ENCODE data around the gene MPL.

Gene MPL

DNA sequence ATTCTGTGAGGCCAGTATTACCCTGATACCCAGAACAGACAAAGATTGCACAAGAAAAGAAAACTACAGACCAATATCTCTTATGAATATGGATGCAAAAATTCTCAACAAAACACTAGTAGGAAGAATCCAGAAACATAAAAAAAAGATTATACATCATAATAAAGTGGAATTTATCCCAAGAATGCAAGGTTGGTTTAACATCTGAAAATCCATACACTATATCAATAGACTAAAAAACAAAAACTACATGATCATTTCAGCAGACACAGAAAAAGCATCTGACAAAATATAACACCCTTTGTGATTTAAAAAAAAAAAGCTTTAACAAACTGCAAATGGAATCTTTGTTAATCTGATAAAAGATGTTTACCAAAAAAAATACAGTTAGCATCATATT lies 12.2 kb upstream of the MPL start:
- DNase-seq (ENCODE audit: low read depth): no peak

DNA sequence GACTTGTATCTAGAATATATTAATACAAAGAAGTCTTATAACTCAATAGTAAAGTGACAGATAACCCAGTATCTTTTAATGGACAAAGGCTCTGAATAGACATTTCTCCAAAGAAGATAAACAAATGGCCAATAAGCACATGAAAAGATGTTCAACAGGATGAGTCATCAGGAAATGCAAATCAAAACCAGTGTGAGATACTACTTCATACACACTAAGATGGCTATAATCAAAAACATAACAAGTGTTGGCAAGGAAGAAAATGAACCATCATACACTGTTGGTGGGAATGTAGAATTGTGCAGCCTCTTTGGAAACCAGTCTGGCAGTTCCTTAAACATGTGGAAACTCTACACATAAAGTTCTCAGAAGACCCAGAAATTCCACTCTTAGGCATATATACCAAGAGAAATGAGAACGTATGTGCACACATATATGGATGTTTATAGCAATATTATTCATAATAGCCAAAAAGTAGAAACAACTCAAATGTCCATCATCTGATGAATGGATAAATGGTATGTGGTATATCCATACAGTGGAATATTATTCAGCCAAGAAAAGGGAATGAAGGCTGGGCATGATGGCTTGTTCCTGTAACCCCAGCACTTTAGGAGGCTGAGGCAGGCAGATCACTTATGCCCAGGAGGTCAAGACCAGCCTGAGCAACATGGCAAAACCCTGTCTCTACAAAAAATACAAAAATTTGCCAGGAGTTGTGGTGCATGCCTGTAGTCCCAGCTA lies 9.9 kb upstream of the MPL start:
- DNase-seq (ENCODE audit: low read depth): no peak

DNA sequence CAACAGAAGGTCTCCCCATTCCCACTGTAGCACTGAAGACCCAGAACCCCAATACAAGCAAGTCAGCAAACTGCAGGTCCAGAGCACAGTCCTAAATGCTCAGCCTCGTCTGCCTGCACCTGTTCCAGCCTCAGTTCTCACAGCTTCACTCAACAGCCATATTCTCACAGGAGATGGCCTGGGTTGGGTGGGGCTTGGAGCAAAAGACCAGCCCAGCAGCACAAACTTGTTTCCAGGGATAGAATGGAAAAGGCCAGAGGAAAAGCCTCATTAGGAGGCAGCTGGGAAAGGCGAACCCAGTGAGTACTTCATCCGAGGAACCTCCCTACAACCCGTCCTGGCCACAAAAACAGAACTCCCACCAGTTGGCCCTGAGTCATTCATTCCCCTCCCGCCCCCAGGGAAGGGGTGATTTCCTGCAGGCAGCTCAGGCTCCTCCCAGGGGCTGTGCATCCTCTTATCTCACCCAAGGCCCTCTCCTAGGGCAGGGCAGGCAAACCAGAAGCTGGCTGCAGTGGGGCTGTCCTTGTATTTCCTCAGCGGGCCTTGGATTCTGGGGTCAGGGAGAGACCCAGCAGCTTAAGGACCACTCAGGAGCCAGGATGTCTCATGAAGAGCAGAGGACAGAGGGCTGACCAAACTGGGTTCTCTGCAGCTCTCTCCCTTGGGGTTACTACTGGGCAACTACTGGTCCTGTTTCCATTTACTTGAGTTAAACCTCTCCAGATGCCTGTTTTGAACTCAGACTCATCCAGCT lies 7.4 kb upstream of the MPL start:
- DNase-seq (ENCODE audit: low read depth): no peak

DNA sequence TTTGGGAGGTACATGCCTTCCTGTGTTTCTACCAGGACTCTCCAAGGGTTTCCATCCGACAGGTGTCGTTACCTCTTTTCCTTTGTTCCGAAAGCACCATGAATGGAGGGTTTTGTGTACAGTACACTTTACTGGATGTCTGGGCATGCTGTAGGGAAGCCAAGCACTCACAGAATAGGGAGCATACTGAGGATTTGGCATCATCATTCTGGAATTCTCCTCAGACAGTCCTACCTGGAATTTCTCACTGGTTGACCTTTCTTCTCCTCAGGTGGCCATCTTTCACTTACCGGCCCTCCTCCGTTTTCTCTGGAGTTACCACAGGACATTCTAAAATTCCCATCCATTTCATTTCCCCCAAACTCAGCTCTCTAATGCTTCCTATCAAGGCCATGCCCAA lies 5.9 kb upstream of the MPL start:
- DNase-seq (ENCODE audit: low read depth): no peak

DNA sequence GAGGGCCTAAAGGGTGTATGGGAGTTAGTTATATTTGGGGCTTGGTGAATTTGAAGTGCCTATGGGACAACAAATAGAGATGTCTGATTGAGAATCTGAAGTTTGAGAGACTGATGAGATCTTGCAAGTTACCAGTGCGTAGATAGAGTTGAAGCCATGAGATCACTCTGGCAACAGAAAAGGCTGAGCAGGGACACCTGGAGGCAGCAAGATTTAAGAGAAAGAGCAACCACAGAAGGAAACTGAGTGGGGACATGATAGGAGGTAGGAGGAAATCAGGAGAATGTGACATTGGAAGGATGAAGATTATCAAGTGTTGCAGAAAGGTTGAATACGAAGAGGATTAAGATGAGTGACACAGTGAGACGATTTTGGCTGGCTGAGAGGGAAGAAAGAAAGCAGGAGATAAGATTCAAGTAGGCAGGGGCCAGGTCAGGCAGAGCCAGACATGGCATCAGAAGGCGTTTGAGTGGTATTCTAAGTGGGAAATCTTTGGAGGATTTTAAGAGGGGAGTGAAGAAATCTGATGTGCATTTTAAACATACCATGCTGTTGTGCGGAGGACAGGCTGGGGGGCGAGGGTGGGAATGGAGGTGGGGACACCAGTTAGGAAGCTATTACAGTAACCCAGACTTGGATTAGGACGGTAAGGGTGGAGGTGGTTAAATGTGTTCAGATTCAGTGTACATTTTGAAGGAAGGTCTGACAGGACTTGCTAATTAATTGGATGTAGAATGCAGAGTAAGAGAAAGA lies 3.0 kb upstream of the MPL start:
- no peak for DNase-seq (ENCODE audit: low read depth)

DNA sequence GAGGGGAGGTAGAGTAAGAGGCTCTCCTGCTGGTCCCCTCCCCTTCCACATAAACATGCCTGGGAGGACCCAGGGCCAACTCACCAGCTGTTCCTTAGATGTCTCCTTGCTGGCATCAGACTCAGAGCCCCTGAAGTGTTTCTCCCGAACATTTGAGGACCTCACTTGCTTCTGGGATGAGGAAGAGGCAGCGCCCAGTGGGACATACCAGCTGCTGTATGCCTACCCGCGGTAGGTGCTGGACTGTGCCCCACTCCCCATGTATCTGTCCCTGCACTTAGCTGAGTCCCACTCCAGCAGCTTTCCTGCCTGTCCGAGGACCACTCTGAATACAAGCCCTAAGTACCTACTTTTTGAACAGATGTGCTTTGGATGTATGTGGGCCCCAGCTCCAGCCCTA lies 383 bp downstream of the MPL start:
- no peak for DNase-seq (ENCODE audit: low read depth)

DNA sequence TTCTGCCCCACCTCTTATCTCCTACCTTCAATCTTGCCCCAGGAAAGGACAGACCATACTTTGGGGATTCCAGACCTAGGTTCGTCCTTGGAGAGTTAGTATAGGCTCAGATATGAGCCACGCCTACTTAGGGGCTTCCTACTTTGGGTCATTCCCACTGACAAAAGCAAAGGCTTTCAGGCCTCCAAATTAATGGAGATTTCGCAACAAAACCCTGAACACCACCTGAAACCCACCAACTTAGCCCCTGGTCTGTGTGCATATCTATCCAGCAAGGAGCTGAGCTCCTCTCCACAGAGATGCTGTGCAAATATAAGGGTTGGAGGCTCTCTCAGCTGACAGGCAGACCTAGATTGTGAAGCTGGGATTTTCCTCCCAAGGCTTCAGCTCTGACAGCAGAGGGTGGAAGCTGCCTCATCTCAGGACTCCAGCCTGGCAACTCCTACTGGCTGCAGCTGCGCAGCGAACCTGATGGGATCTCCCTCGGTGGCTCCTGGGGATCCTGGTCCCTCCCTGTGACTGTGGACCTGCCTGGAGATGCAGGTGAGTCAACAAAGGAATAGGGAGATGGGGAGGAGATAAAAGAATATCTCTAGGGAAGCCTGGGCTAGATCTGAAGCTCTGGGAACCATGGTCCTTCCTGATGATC lies 2.1 kb downstream of the MPL start:
- DNase-seq (ENCODE audit: low read depth): no peak

DNA sequence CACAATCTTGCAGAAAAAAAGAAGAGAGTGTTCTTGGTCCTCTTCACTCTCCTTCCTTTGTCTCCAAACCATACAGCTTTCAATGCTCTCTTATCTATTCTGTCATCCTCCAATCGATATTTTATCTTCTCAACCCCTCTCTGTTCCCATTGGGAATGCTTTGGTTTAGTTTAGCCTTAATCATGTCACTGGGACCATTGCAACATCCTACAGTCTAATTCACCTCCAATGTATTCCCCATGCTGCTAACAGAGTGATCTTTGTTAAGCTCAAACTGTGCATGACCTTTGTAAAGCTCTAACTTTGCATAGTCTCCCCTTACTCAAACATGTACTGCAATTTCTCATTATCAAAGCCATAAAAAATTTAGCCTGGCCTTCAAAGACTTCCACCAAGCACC lies 2.9 kb downstream of the MPL start:
- no peak for DNase-seq (ENCODE audit: low read depth)

DNA sequence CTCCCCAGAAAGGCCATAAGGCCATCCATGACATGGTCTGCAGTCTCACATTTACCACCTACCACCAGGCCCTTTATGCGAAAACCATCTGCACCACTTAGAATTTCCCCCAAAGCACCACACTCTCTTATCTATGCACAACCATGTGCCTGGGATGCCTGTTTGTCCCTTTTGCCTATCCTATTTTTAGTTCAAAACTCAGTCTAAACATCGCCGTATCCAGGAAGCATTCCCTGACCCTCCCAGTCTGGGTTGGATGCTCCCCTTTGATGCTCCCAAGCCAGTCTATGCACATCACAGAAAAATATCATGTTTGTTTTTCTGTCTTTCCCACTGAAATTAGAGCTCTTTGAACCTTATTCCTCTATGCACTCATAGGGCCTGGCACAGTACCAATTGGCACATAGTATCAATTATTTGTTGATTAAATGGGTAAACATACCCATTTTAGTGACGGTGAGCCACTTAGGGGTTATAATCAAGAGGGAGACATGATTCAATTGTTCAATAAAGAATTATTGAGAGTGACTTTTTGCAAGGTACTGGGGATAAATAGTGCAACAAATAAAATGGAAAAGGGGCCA lies 6.7 kb downstream of the MPL start:
- no peak for DNase-seq (ENCODE audit: low read depth)

DNA sequence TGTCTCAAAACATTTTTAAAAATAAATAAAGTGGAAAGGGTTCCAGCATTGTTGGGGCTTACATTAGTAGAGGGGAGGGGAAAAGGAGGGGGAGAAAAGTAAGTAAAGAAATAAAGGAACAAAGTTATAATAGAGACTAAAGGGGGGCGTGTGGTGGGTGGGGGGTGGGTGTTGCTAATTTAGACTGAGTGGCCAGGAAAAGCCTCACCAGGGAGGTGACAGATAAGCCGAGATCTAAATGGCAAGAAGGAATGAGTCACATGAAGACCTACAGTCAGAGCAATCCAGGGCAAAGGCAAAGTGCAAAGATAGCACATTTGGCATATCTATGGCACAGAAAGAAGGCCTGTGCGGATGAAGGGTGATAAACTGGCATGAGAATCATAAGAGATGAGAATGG lies 7.5 kb downstream of the MPL start:
- DNase-seq (ENCODE audit: low read depth): no peak

DNA sequence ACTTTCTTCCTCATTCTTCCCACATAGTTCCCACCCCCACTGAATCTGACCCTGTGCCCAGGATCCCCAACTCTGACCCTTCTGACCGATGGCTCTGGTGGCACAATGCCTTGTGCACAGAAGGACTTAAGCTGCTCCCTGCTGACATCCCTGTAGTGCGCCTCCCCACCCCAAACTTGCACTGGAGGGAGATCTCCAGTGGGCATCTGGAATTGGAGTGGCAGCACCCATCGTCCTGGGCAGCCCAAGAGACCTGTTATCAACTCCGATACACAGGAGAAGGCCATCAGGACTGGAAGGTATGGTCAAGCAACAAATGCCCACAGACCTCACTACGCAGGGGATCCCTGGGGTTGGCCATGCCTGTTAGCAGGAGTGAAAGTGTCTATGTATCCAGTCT lies 9.0 kb downstream of the MPL start:
- DNase-seq (ENCODE audit: low read depth): no peak

DNA sequence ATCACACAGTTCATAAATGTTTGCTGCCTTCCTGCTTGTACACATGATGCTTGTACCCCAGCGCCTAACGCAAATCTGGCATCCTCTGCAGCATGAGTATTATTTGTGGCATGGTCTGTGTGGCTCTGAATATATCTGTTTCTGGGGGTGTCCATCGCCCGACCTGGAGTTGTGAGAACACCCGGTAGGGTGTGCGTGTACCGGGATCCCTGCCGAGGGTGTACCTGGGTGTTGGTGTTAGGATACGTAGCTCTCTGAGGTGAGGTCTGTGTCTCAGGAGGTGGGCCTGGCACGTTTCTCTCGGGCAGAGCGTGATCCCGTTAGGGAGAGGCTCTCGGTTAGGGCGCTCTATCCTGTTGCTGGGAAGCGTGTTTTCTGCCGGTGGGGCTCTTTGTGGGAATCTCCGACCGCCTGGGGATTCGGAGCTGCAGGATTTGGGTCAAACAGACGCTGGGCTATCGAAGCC lies 10.8 kb downstream of the MPL start:
- no peak for DNase-seq (ENCODE audit: low read depth)

DNA sequence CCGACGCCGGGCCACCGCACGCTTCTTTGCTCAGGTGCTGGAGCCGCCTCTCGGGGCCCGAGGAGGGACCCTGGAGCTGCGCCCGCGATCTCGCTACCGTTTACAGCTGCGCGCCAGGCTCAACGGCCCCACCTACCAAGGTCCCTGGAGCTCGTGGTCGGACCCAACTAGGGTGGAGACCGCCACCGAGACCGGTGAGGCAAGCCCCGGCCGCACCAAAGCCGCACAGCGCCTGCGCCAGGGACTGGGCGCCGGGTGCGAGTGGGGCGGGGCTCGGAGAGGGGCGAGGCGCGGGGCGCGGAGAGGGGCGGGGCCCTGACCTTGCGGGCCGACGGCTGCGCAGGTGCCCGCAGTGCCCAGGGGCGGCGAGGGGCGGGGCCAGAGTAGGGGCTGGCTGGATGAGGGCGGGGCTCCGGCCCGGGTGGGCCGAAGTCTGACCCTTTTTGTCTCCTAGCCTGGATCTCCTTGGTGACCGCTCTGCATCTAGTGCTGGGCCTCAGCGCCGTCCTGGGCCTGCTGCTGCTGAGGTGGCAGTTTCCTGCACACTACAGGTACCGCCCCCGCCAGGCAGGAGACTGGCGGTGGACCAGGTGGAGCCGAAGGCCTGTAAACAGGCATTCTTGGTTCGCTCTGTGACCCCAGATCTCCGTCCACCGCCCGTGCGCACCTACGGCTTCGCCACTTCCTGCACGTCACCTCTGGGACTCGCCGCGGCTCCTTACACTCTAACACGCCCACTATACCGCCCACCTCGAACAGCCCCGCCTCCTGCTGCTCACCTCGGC lies 11.4 kb downstream of the MPL start:
- DNase-seq (ENCODE audit: low read depth): no peak

DNA sequence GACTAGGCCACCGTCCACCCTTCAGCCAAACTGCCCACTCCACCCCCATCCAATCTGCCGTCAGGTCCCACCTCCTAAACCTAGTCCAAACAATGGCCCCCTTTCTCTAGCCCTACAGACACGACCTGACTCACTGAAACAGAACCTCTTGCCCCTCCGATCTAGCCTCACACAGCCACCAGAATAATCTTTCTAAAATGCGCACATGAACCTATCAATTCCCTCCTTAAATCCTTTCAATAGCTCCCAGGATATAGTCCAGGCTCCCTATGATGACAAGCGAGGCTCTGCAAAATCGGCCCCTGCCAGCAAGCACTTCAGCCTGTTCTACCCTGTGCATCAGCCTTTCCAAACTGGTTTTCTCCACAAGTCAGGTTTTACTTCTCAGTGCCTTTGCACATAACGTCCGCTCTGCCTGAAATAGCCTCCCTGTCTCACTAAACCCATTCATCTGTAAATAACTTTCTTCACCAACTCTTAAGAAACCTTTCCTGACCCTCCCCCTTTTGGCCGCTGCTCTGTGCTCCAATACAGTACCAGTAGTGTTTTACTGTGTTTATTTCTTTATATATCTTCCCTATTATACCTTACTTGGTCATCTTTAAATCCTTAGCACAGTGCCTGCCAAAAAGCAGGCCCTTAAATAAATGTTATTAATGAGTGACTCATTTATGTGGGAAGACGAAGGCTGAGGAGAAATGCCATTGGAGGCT lies 12.1 kb downstream of the MPL start:
- no peak for DNase-seq (ENCODE audit: low read depth)

DNA sequence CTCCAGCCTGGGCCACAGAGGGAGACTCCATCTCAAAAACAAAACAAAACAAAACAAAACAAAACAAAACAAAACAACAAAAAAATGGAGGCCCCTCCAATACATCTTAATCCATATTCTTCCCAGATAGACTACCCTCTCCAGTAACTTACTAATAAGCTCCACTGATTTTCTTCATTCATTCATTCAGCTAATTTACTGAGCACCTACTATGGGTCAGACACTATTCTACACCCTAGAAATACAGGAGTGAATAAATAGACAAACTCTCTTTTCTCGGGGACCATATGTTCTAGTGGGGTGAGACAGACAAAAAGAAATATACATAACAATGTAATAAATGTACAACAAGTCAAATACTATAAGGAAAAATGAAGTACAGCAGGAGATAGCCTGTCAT lies 13.4 kb downstream of the MPL start:
- no peak for DNase-seq (ENCODE audit: low read depth)

DNA sequence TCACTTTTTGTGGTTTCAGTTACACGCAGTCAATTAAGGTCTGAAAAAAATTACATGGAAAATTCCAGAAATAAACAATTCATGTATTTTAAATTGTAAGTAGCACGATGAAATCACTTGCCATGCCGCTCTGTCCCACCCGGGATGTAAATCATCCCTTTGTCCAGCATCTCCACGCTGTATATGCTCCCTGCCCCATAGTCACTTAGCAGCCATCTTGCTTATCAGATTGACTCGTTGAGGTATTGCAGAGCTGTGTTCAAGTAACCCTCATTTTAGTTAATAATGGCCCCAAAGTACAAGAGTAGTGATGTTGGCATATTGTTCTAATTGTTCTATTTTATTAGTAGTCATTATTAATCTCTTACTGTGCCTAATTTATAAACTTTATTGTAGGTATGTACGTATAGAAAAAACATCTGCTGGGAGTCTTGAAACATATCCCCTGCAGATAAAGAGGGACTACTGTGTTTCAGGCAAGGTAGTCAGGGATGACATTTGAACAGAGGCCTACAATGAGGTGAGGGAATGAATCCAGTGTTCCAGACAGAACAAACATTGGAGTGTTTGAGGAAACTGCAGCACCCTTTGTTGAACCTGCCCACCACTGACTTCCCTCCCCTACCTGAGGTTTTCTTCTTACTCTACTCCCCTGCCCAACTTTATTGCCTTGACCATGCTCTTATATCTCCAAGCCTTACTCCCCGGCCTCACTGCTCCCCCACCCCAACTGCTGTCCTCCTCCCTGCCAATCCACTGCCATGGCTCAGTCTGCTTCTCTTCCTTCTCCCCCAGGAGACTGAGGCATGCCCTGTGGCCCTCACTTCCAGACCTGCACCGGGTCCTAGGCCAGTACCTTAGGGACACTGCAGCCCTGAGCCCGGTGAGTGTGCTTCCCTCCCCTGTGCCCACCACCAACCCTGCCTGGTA lies 14.1 kb downstream of the MPL start:
- no peak for DNase-seq (ENCODE audit: low read depth)

DNA sequence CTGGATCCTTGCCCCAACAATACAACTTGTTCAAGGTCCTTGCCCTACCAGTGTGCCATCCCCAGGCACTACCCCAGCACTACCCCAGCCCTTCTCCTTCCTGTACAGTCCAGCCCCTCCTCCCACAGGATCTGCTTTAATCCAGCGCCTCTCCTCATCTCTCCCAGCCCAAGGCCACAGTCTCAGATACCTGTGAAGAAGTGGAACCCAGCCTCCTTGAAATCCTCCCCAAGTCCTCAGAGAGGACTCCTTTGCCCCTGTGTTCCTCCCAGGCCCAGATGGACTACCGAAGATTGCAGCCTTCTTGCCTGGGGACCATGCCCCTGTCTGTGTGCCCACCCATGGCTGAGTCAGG lies 14.7 kb downstream of the MPL start:
- no peak for DNase-seq (ENCODE audit: low read depth)

DNA sequence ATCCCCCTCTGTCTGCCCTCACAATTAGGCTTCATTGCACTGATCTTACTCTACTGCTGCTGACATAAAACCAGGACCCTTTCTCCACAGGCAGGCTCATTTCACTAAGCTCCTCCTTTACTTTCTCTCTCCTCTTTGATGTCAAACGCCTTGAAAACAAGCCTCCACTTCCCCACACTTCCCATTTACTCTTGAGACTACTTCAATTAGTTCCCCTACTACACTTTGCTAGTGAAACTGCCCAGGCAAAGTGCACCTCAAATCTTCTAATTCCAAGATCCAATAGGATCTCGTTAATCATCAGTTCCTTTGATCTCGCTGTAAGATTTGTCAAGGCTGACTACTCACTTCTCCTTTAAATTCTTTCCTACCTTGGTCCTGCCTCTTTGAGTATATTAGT lies 15.3 kb downstream of the MPL start:
- no peak for DNase-seq (ENCODE audit: low read depth)

DNA sequence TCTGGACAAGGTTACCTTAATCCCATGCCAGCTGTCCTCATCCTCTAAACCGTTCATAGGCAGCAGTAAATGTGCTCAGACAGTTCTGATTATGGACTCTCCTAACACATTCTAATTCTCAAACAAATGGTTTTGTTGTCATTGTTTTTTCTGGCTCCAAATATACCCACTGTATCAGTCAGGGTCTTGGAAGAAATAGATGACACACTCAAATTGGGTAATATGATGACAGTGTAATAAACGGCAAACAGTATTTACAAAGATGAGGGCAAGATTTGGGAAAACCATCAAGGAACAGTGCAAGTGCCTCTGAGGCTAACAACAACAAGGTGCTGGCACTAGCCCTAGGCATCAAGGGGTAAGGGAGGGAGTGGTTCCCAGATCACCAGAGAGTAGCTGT lies 16.9 kb downstream of the MPL start:
- no peak for DNase-seq (ENCODE audit: low read depth)

DNA sequence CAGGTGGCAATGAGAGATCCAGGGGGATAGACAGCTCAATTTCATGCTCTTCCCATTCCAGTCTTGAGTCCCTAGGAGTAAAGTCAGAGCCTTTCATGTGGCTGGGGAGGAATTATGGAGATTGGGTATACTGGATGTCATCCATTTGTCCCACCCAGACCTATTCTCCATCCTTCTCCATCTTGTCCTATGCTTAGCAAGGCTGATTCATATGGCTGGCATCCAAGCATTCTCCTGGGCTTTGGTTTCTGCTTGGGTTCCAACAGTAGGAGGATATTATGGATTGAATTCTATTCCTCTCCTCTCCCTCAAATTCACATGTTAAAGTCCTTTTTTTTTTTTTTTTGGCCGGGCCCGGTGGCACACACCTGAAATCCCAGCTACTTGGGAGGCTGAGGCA lies 17.3 kb downstream of the MPL start:
- DNase-seq (ENCODE audit: low read depth): no peak

Measured in stimulated activated CD8-positive, alpha-beta memory T cell treated with anti-CD3 and anti-CD28 coated beads, Interleukin-12 subunit alpha, Interleukin-12 subunit beta, amount 100 ng/mL, for 1 hour (primary cell).